HepG2 (cell line): ENCODE measurements around the gene IGF2. TPM values are rescaled to one million over a fixed set of nuclear protein-coding genes. Genes with fewer than 3 reads are reported as not detected.

Experiments
- ARID4A ChIP-seq: sonication (generic); formaldehyde crosslinking; IDR thresholded peaks from 2 replicates; pipeline ENCODE4 v1.5.0; 2020; ENCODE audit warnings: mild to moderate bottlenecking, missing genetic modification reagents, borderline replicate concordance
- FOXK1 ChIP-seq: sonication (generic); formaldehyde crosslinking; IDR thresholded peaks from 2 replicates; pipeline ENCODE4 v1.4.0; 2020; ENCODE audit warnings: low read depth, missing genetic modification reagents, borderline replicate concordance
- NAIF1 ChIP-seq: sonication (generic); formaldehyde crosslinking; IDR thresholded peaks from 2 replicates; pipeline ENCODE4 v1.5.0; 2020; ENCODE audit warnings: mild to moderate bottlenecking, missing genetic modification reagents, borderline replicate concordance
- PAF1 ChIP-seq: IDR thresholded peaks from 2 replicates; pipeline ENCODE4 v1.6.1; 2016; ENCODE audit warnings: missing genetic modification reagents, missing compliant biosample characterization
- POLR2G ChIP-seq: fragments of 200-400 bp; formaldehyde crosslinking; IDR thresholded peaks from 2 replicates; pipeline ENCODE4 v1.6.1; 2018; ENCODE audit warnings: mild to moderate bottlenecking, low read depth, low read length, moderate library complexity
- PRDM15 ChIP-seq: sonication (generic); formaldehyde crosslinking; IDR thresholded peaks from 2 replicates; pipeline ENCODE4 v1.4.0; 2020; ENCODE audit warnings: missing genetic modification reagents
- SALL1 ChIP-seq: sonication (generic); formaldehyde crosslinking; IDR thresholded peaks from 2 replicates; pipeline ENCODE4 v1.8.0; 2022; ENCODE audit warnings: mild to moderate bottlenecking, missing genetic modification reagents
- SNAPC4 ChIP-seq: sonication (generic); formaldehyde crosslinking; IDR thresholded peaks from 2 replicates; pipeline ENCODE4 v1.4.0; 2020; ENCODE audit warnings: mild to moderate bottlenecking, missing genetic modification reagents
- ZFP82 ChIP-seq: sonication (generic); formaldehyde crosslinking; IDR thresholded peaks from 2 replicates; pipeline ENCODE4 v1.5.1; 2020; ENCODE audit warnings: mild to moderate bottlenecking, missing genetic modification reagents, borderline replicate concordance
- ZKSCAN8 ChIP-seq: IDR thresholded peaks from 2 replicates; pipeline ENCODE4 v1.6.1; 2016; ENCODE audit warnings: borderline replicate concordance, missing genetic modification reagents, missing compliant biosample characterization
- ZMYM2 ChIP-seq: sonication (generic); formaldehyde crosslinking; IDR thresholded peaks from 2 replicates; pipeline ENCODE4 v1.8.0; 2022; ENCODE audit warnings: mild to moderate bottlenecking, missing genetic modification reagents
- ZNF780A ChIP-seq: sonication (generic); formaldehyde crosslinking; IDR thresholded peaks from 2 replicates; pipeline ENCODE4 v1.8.0; 2022; ENCODE audit warnings: mild to moderate bottlenecking, missing genetic modification reagents, moderate library complexity
- ZNF790 ChIP-seq: sonication (generic); formaldehyde crosslinking; IDR thresholded peaks from 2 replicates; pipeline ENCODE4 v1.8.0; 2022; ENCODE audit warnings: missing genetic modification reagents, mild to moderate bottlenecking, borderline replicate concordance
- polyA plus RNA-seq, 8 experiments: library from polyadenylated mRNA; depleted of rRNA in 3 of 8; stranded (reverse) in 7 of 8; unstranded in 1 of 8; fragments of >200 nt; fragmentation: Illumina TruSeq in 4 of 8; extraction: Trizol in 4 of 8; gene quantifications; 2 replicates each; pipeline versions ENCODE4 v1.2.1 to v1.2.3, GENCODE V29; 2011 to 2016; ENCODE audit warnings: low read depth in 4 of 8, missing spikeins in 1 of 8, mixed read lengths in 1 of 8; ENCODE audit not compliant: insufficient read depth in 1 of 8
- total RNA-seq, 5 experiments: library from RNA; depleted of rRNA; stranded (reverse); fragments of >200 nt; fragmentation: Illumina TruSeq; extraction: Trizol; gene quantifications; 2 replicates each; pipeline ENCODE4 v1.2.3, GENCODE V29; 2016; ENCODE audit warnings: low read depth in 1 of 5

IGF2 gene
- total and polyA plus RNA-seq, 2 of the 13 experiments (the other 11 are each of a cell fraction or from before 2014, with no cell fraction given): 79.1 to 254 TPM

- TF ChIP-seq PRDM15 (CRISPR knock-in tag) (no peak), NAIF1 (CRISPR knock-in tag) (no peak), SNAPC4 (CRISPR knock-in tag) (no peak; the same call in 1 of the 2 replicates), ZFP82 (CRISPR knock-in tag) (peak; percentile 79; the same call in 1 of the 2 replicates), ZMYM2 (CRISPR knock-in tag) (no peak), ZKSCAN8 (no peak), ZNF790 (0 out of 2 replicates have a peak, but pooled peaks have one; percentile 64), SALL1 (peak; percentile 7; the same call in 1 of the 2 replicates), FOXK1 (no peak), PAF1 (no peak; the same call in none of the 2 replicates), POLR2G (peak; percentile 54), ZNF780A (CRISPR knock-in tag) (no peak), ARID4A (CRISPR knock-in tag) (no peak)
These were observed 5.8 kb downstream of the IGF2 start (continued) for GRCh38 chr11:2133241-2134021.
